H1 (cell line): ENCODE measurements around the gene HLTF. TPM values are rescaled to one million over a fixed set of nuclear protein-coding genes. Genes with fewer than 3 reads are reported as not detected.

Experiments
- CTCF ChIA-PET: fragments of 300-600 bp; sonication (Branson Sonifier 250); formaldehyde crosslinking; loops from one replicate; lab custom pipeline; 2021; ENCODE audit not compliant: partially characterized antibody; lab: Charles Lee
- POLR2A ChIA-PET: fragments of 300-600 bp; sonication (Branson Sonifier 250); formaldehyde crosslinking; loops from one replicate; lab custom pipeline; 2021; ENCODE audit warnings: inconsistent platforms; ENCODE audit not compliant: partially characterized antibody; lab: Charles Lee
- DNase-seq, 2 experiments: peaks; one replicate each; pipeline versions ENCODE4 v3.0.0 to v3.0.0-alpha.2; 2010 to 2022; ENCODE audit warnings: low spot score in 2 of 2, low read depth in 1 of 2, mixed read lengths in 1 of 2
- FAIRE-seq: peaks from 2 replicates; lab custom pipeline; 2011; peaks lifted over from hg19 to GRCh38; lab: Jason Lieb, UNC
- H2AFZ ChIP-seq: 2 replicates; pipeline ENCODE4 v1.8.1; 2012; ENCODE audit warnings: low read length, inconsistent platforms
- H2AK5ac ChIP-seq: 2 replicates; pipeline ENCODE4 v1.6.1; 2013; ENCODE audit warnings: low read depth, low read length
- H2BK120ac ChIP-seq: replicated peaks from 2 replicates; pipeline ENCODE3; 2013; ENCODE audit warnings: low read depth, low read length, inconsistent platforms
- H2BK12ac ChIP-seq: 2 replicates; pipeline ENCODE4 v1.6.1; 2013; ENCODE audit warnings: low read depth, low read length
- H2BK15ac ChIP-seq: 2 replicates; pipeline ENCODE4 v1.6.1; 2013; ENCODE audit warnings: low read length
- H2BK20ac ChIP-seq: 2 replicates; pipeline ENCODE4 v1.6.1; 2013; ENCODE audit warnings: low read length
- H2BK5ac ChIP-seq: 2 replicates; pipeline ENCODE4 v1.6.1; 2013; ENCODE audit warnings: low read depth, low read length
- H3K14ac ChIP-seq: 2 replicates; pipeline ENCODE4 v1.6.1; 2013; ENCODE audit warnings: inconsistent platforms; ENCODE audit not compliant: insufficient read length
- H3K18ac ChIP-seq: 2 replicates; pipeline ENCODE4 v1.6.1; 2013; ENCODE audit warnings: low read length; ENCODE audit errors: extremely low read depth
- H3K23ac ChIP-seq: 2 replicates; pipeline ENCODE4 v1.6.1; 2013; ENCODE audit warnings: inconsistent platforms; ENCODE audit not compliant: insufficient read length
- H3K23me2 ChIP-seq: 2 replicates; pipeline ENCODE4 v1.6.1; 2013; ENCODE audit warnings: low read depth, low read length
- H3K27ac ChIP-seq: 2 replicates; pipeline ENCODE4 v1.6.1; 2011; ENCODE audit warnings: low read depth, low read length, inconsistent platforms
- H3K27me3 ChIP-seq, 4 experiments: replicated peaks in 1 of 4; 1 replicate in 1 of 4; 2 replicates in 3 of 4; pipeline versions ENCODE4 v1.6.1 to v1.8.1; 2011 to 2013; ENCODE audit warnings: low read length in 3 of 4, mild to moderate bottlenecking in 3 of 4, inconsistent platforms in 2 of 4, mixed read lengths in 2 of 4, moderate library complexity in 1 of 4; ENCODE audit not compliant: control insufficient read depth in 3 of 4, insufficient read depth in 3 of 4; ENCODE audit errors: extremely low read depth in 1 of 4
- H3K36me3 ChIP-seq, 4 experiments: 2 replicates each; pipeline versions ENCODE4 v1.6.1 to v1.8.1; 2011 to 2013; ENCODE audit warnings: mild to moderate bottlenecking in 4 of 4, low read length in 3 of 4, moderate library complexity in 2 of 4, control low read depth in 1 of 4, inconsistent platforms in 1 of 4; ENCODE audit not compliant: insufficient read depth in 4 of 4, control insufficient read depth in 2 of 4
- H3K4ac ChIP-seq: replicated peaks from 2 replicates; pipeline ENCODE3; 2013; ENCODE audit warnings: low read length, low read depth, mixed read lengths, inconsistent platforms; ENCODE audit not compliant: insufficient read length
- H3K4me1 ChIP-seq, 4 experiments: replicated peaks in 1 of 4; 1 replicate in 1 of 4; 2 replicates in 3 of 4; pipeline versions ENCODE4 v1.6.1 to v1.8.1; 2011 to 2013; ENCODE audit warnings: low read length in 3 of 4, inconsistent platforms in 2 of 4, mixed read lengths in 1 of 4; ENCODE audit not compliant: insufficient read depth in 4 of 4, control insufficient read depth in 3 of 4
- H3K4me2 ChIP-seq, 2 experiments: 2 replicates each; pipeline versions ENCODE4 v1.6.1 to v1.8.1; 2011 to 2013; ENCODE audit warnings: low read depth in 2 of 2, low read length in 2 of 2, control low read depth in 1 of 2, inconsistent platforms in 1 of 2, mild to moderate bottlenecking in 1 of 2; ENCODE audit not compliant: insufficient read depth in 1 of 2
- H3K4me3 ChIP-seq, 4 experiments: fragments of 200-600, 300-600 bp in 1 of 4; sonication (generic), shearing (Covaris generic), sonication (Bioruptor Twin) in 1 of 4; 2 replicates each; pipeline versions ENCODE4 v1.5.1 to v1.8.1; 2011 to 2016; ENCODE audit warnings: low read length in 4 of 4, low read depth in 3 of 4, control low read depth in 2 of 4, inconsistent platforms in 2 of 4, mild to moderate bottlenecking in 2 of 4, mixed read lengths in 1 of 4, moderate library complexity in 1 of 4; ENCODE audit not compliant: insufficient read depth in 2 of 4; ENCODE audit errors: extremely low read depth in 1 of 4
- H3K56ac ChIP-seq: replicated peaks from 2 replicates; pipeline ENCODE3; 2013; ENCODE audit warnings: low read depth, mild to moderate bottlenecking, mixed read lengths, low read length, inconsistent platforms; ENCODE audit not compliant: insufficient read length
- H3K79me1 ChIP-seq: 2 replicates; pipeline ENCODE4 v1.6.1; 2013; ENCODE audit warnings: low read depth, low read length, control low read depth
- H3K79me2 ChIP-seq, 2 experiments: 2 replicates each; pipeline versions ENCODE4 v1.6.1 to v1.8.1; 2012 to 2013; ENCODE audit warnings: low read length in 2 of 2, mild to moderate bottlenecking in 2 of 2, inconsistent platforms in 1 of 2; ENCODE audit not compliant: insufficient read depth in 2 of 2, control insufficient read depth in 1 of 2
- H3K9ac ChIP-seq, 4 experiments: replicated peaks in 1 of 4; 1 replicate in 1 of 4; 2 replicates in 3 of 4; pipeline versions ENCODE4 v1.6.1 to v1.8.1; 2011 to 2013; ENCODE audit warnings: low read depth in 3 of 4, low read length in 3 of 4, control low read depth in 2 of 4, mild to moderate bottlenecking in 2 of 4, moderate library complexity in 2 of 4, inconsistent platforms in 1 of 4; ENCODE audit errors: extremely low read depth in 1 of 4
- H3K9me3 ChIP-seq, 2 experiments: 2 replicates each; pipeline versions ENCODE4 v1.6.1 to v1.8.1; 2012 to 2013; ENCODE audit warnings: mild to moderate bottlenecking in 2 of 2, moderate library complexity in 2 of 2, control low read depth in 1 of 2, inconsistent platforms in 1 of 2, low read depth in 1 of 2, low read length in 1 of 2, mixed read lengths in 1 of 2; ENCODE audit not compliant: insufficient read depth in 2 of 2
- H4K20me1 ChIP-seq, 2 experiments: replicated peaks in 1 of 2; 2 replicates each; pipeline versions ENCODE3 to v1.8.1; 2011 to 2013; ENCODE audit warnings: inconsistent platforms in 2 of 2, low read length in 2 of 2, mild to moderate bottlenecking in 1 of 2; ENCODE audit not compliant: insufficient read depth in 2 of 2, control insufficient read depth in 1 of 2
- H4K5ac ChIP-seq: 2 replicates; pipeline ENCODE4 v1.6.1; 2013; ENCODE audit warnings: low read length, low read depth, mixed read lengths, inconsistent platforms; ENCODE audit not compliant: insufficient read length
- H4K8ac ChIP-seq: 2 replicates; pipeline ENCODE4 v1.8.0; 2013; ENCODE audit warnings: mild to moderate bottlenecking, moderate library complexity, low read length, inconsistent platforms; ENCODE audit not compliant: insufficient read depth; ENCODE audit errors: extremely low read depth
- H4K91ac ChIP-seq: replicated peaks from 2 replicates; pipeline ENCODE3; 2013; ENCODE audit warnings: low read length, mixed read lengths, inconsistent platforms; ENCODE audit not compliant: insufficient read length
- KDM5A ChIP-seq: fragments of 200-600 bp; IDR thresholded peaks from 2 replicates; pipeline ENCODE4 v1.7.1; 2012; ENCODE audit warnings: mild to moderate bottlenecking, low read length, inconsistent platforms, mixed read lengths
- WGBS, 2 experiments: shearing (Covaris generic) in 1 of 2; methylation state at CpG; one replicate each; pipeline versions ENCODE4 v1.1.6 to v1.1.7; 2013 to 2015; ENCODE audit warnings: low lambda C conversion rate in 2 of 2, mixed read lengths in 2 of 2, inconsistent platforms in 1 of 2, low coverage in 1 of 2, missing lambda C conversion rate in 1 of 2; ENCODE audit not compliant: insufficient replicate concordance in 2 of 2, insufficient coverage in 1 of 2, insufficient read length in 1 of 2; ENCODE audit errors: extremely low coverage in 1 of 2, missing lambda C conversion rate in 1 of 2; 5-methylcytosine and 5-hydroxymethylcytosine counted together
- polyA plus RNA-seq, 7 experiments: library from polyadenylated mRNA; depleted of rRNA in 3 of 7; stranded (reverse) in 5 of 7; unstranded in 2 of 7; fragments of >200 nt in 5 of 7; fragments of 200-250 nt in 2 of 7; gene quantifications; 1 replicate in 5 of 7; 2 replicates in 1 of 7; 4 replicates in 1 of 7; pipeline versions ENCODE4 v1.2.1 to v1.2.3, GENCODE V29; 2011 to 2013; ENCODE audit warnings: missing spikeins in 2 of 7, mixed read lengths in 2 of 7
- total RNA-seq: library from RNA; stranded (reverse); fragmentation: NEBNext Ultra II Directional; extraction: Animal tissue kit (Norgen Biotek cat#: 25700); gene quantifications from 2 replicates; pipeline ENCODE4 v1.2.1, GENCODE V29; 2021
- TF ChIP-seq, protein P1 (sequence below): IDR thresholded peaks from 2 replicates; pipeline ENCODE4 v1.6.1; 2012; ENCODE audit warnings: inconsistent platforms

HLTF gene
- total and polyA plus RNA-seq, 2 of the 8 experiments (the other 6 are each of a cell fraction or from before 2014, with no cell fraction given): 18.1 to 60.3 TPM

DNA sequence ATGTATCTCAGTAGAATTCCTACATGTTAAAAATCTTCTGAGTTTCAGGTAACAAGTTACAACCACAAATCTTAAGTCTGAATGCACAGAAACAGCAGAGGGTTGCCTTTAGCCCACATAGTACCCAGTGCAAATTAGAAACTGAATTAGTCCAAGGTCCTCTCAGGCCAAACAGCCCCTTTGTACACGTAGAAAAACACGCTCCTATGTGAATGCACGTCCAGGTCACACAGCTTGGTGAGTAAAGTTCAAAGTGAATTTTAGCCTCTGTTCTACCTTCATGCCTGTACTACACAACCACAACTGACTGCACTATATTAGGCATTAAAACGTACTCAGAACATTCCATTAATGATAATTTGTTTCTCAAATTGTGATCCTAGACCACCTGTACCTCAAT, 48.6 kb downstream of the HLTF start:
- peaks cover 2 to 72% (median 16%) of the 10 kb centered on the region in 4 experiments; a peak in 6 of 8 replicates for H3K36me3 ChIP-seq
- H2BK5ac ChIP-seq: no peak overlapping the region
- no peak overlapping the region for H2BK12ac ChIP-seq
- H3K4me2 ChIP-seq: no peak overlapping the region
- H4K20me1 ChIP-seq: no peaks in the 10 kb centered on the region
- H3K4me3 ChIP-seq: no peak overlapping the region
- no peak overlapping the region for H2BK15ac ChIP-seq
- H3K79me2 ChIP-seq: no peaks in the 10 kb centered on the region
- FAIRE-seq (no peak), DNase-seq (no peak)
- H3K9me3 ChIP-seq: no peaks in the 10 kb centered on the region; a peak in 1 of 4 replicates
- H4K91ac ChIP-seq: no peak overlapping the region
- H3K18ac ChIP-seq: no peak overlapping the region
- no peaks in the 10 kb centered on the region for H3K79me1 ChIP-seq
- no peak overlapping the region for H2AFZ ChIP-seq
- WGBS, 2 experiments: 89% methylated on average over 4 of the region's 4 CpGs; no CpG with 5 or more reads in 1 of the 2 experiments
- no peaks in the 10 kb centered on the region for H3K4me1 ChIP-seq
- ChIA-PET POLR2A (no interaction called here), CTCF (interaction anchor here (1.2 to 2.9 kb wide), 3 partner anchors 13 to 84 kb away, joined by 3 to 12 read pairs (median 4); no protein-coding TSS in a partner anchor)
- H3K27me3 ChIP-seq: no peaks in the 10 kb centered on the region
- no peak overlapping the region for H2AK5ac ChIP-seq
- H3K14ac ChIP-seq: no peak overlapping the region
- no peak overlapping the region for H3K23ac ChIP-seq
- no peak overlapping the region for H4K8ac ChIP-seq
- no peaks in the 10 kb centered on the region for H3K23me2 ChIP-seq
- TF ChIP-seq KDM5A: no peak
- TF ChIP-seq, protein P1, sequence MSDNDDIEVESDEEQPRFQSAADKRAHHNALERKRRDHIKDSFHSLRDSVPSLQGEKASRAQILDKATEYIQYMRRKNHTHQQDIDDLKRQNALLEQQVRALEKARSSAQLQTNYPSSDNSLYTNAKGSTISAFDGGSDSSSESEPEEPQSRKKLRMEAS: no peak
- H2BK20ac ChIP-seq: no peak overlapping the region
- H3K9ac ChIP-seq: no peak overlapping the region
- H2BK120ac ChIP-seq: no peak overlapping the region
- H3K4ac ChIP-seq: no peak overlapping the region
- H3K56ac ChIP-seq: no peak overlapping the region
- no peak overlapping the region for H3K27ac ChIP-seq
- no peak overlapping the region for H4K5ac ChIP-seq
